ENCODE measurements around the gene MLLT10. TPM values are rescaled to one million over a fixed set of nuclear protein-coding genes. Genes with fewer than 3 reads are reported as not detected.
A peak's percentile ranks its signal among the peaks of the same experiment; 100 is the strongest.

The MLLT10 gene
- total and polyA plus RNA-seq, 9 of the 15 experiments (the other 6 are each of a cell fraction or from before 2014, with no cell fraction given), result 18.8 to 81.4 (median 64.2) TPM

DNA sequence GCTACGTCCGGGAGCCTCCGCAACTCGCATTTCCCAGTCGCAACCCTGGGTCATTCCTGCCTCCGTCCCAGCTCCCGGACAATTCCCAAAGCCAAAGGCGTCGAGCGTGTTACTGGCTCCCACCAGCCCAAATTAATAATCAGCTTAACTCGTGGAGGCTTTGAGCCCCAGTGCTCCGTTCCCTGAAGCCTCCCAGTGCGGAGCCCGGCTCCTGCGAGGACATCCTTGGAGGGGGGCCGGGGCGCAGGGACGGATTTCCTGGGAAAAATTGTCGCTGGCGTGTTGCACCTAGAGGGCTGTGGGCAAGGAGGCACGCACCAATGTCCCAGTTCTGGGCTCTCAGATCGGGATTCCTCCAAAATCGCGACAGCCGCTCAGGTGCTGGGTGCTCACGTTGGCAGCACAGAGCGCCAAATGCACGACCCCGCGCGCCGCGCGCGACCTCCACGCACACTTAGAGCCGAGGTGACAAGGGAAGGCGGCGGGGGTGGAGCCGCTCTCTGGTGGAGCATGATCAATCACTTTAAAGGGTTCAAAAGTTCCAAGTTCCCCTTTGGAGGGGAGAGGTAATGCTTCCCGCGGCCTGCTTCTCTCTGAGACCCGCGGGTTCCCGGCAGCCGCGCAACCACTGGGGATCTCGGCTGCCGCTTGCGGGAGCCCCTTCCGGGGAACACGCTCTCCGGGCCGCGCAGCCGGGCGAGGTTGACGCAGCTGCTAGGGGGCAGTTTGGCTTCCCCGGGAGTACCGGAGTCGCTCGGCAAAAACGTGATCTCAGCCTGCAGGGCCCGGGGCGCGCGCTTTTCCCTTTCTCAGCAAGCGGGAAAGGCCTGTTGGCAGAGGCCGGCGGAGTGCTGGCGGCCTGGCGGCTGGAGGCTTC, 34.1 kb upstream of the MLLT10 start:
- Histone ChIP-seq H3K4me1 (replicated peaks in 1 of 2; ENCODE audit: control insufficient read depth in 2 of 2, insufficient read depth in 2 of 2, low read length in 2 of 2) (peaks cover 0 to 33% of the 10 kb centered on the region in 2 experiments; a peak in 3 of 5 replicates), H3K79me2 (ENCODE audit: control insufficient read depth, insufficient read depth, low read length) (no peaks in the 10 kb centered on the region), H3K9me1 (ENCODE audit: control insufficient read depth, insufficient read depth, low read length) (no peaks in the 10 kb centered on the region), H3K9ac (ENCODE audit: insufficient read depth in 1 of 2, low read depth in 2 of 2, low read length in 2 of 2) (no peak overlapping the region), H3K9me3 (replicated peaks; ENCODE audit: control insufficient read depth, insufficient read depth, low read depth, low read length) (no peaks in the 10 kb centered on the region; the same call in 1 of the 2 replicates), H4K20me1 (replicated peaks; ENCODE audit: control insufficient read depth, insufficient read depth, low read length) (no peaks in the 10 kb centered on the region), H3K27ac (ENCODE audit: extremely low read depth, low read depth, low read length) (no peak overlapping the region), H3K27me3 (ENCODE audit: control insufficient read depth in 2 of 2, insufficient read depth in 2 of 2, low read length in 2 of 2) (no peaks in the 10 kb centered on the region), H3K4me2 (ENCODE audit: insufficient read depth, low read length) (no peak overlapping the region), H2AFZ (ENCODE audit: low read depth, low read length) (no peak overlapping the region), H3K4me3 (no peak overlapping the region), H3K36me3 (ENCODE audit: control insufficient read depth, insufficient read depth, low read length) (no peaks in the 10 kb centered on the region)
- TF ChIP-seq ZNF785 (CRISPR knock-in tag; IDR thresholded peaks at IDR 0.05), result no peak
- no peak for TF ChIP-seq ZNF121 (CRISPR knock-in tag; conservative IDR thresholded peaks at IDR 0.05)
- TF ChIP-seq, protein P1, sequence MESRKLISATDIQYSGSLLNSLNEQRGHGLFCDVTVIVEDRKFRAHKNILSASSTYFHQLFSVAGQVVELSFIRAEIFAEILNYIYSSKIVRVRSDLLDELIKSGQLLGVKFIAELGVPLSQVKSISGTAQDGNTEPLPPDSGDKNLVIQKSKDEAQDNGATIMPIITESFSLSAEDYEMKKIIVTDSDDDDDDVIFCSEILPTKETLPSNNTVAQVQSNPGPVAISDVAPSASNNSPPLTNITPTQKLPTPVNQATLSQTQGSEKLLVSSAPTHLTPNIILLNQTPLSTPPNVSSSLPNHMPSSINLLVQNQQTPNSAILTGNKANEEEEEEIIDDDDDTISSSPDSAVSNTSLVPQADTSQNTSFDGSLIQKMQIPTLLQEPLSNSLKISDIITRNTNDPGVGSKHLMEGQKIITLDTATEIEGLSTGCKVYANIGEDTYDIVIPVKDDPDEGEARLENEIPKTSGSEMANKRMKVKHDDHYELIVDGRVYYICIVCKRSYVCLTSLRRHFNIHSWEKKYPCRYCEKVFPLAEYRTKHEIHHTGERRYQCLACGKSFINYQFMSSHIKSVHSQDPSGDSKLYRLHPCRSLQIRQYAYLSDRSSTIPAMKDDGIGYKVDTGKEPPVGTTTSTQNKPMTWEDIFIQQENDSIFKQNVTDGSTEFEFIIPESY (CRISPR knock-in tag; IDR thresholded peaks at IDR 0.05), result peak; percentile 91
- no peak for TF ChIP-seq COPS2 (conservative IDR thresholded peaks at IDR 0.05)
- ChIA-PET POLR2A (interaction anchor here (0.6 kb wide), 1 partner anchor 19 kb away, joined by 4 read pairs; no protein-coding TSS in a partner anchor), CTCF (ENCODE audit: low intra/inter-chr PET ratio) (no interaction called here)
- WGBS (ENCODE audit: insufficient coverage, low coverage, missing lambda C conversion rate), result 92% methylated on average over 34 of the region's 72 CpGs
- FAIRE-seq (no peak), DNase-seq (ENCODE audit: extremely low read depth in 1 of 4, low spot score in 3 of 4) (no peak), ATAC-seq (no peak)
- in situ Hi-C loops (cut with MboI) (loop anchor here (25.0 kb wide), 1 partner anchor 437 kb away; no protein-coding TSS in a partner anchor), intact Hi-C loops (cut with micrococcal nuclease) (loop anchor here (5.0 to 10.0 kb wide), 3 partner anchors 32 to 452 kb away; partner anchors contain the start of gene MLLT10)
- BruUV-seq (replicated peaks), result no TSS peak
